Measurements from ENCODE around the gene BACH2. TPM values are rescaled to one million over a fixed set of nuclear protein-coding genes. Genes with fewer than 3 reads are reported as not detected.

BACH2 gene
- total and polyA plus RNA-seq, 2 experiments from 2014 or later, result 1.6 to 5.7 TPM

GRCh38 chr6:90053614-90054013 lies 243.0 kb downstream of the BACH2 start (continued):
- TF ChIP-seq ZNF331 (CRISPR knock-in tag; IDR thresholded peaks at IDR 0.05; ENCODE audit: low read depth), result no peak
- no peak for TF ChIP-seq POLR2AphosphoS5 (IDR thresholded peaks at IDR 0.05; ENCODE audit: low read depth)
- no peak for TF ChIP-seq CTCF (conservative IDR thresholded peaks at IDR 0.05; ENCODE audit: low read depth in 2 of 2)
- no peak for TF ChIP-seq STAT1 (IDR thresholded peaks at IDR 0.05; ENCODE audit: unreplicated experiment)
- TF ChIP-seq NANOG (IDR thresholded peaks at IDR 0.05; ENCODE audit: borderline replicate concordance), result no peak

GRCh38 chr6:90049295-90049694 lies 247.3 kb downstream of the BACH2 start:
- H3K36me3 Mint-ChIP-seq (ENCODE audit: low read depth), result peaks cover 14% of the 10 kb centered on the region
- Histone ChIP-seq H3K9me2 (ENCODE audit: insufficient read depth) (no peaks in the 10 kb centered on the region), H3K4me1 (ENCODE audit: insufficient read depth) (peaks cover 8% of the 10 kb centered on the region), H3F3A (replicated peaks; ENCODE audit: low read depth) (no peaks in the 10 kb centered on the region), H3K27ac (ENCODE audit: low read depth) (no peak overlapping the region), H3K4me2 (no peak overlapping the region), H3K27me3 (ENCODE audit: insufficient read depth) (no peaks in the 10 kb centered on the region), H3K4me3 (no peak overlapping the region), H3K36me3 (ENCODE audit: insufficient read depth) (no peaks in the 10 kb centered on the region), H2AFZ (no peak overlapping the region), H3K79me2 (replicated peaks; ENCODE audit: insufficient read depth) (no peaks in the 10 kb centered on the region), H4K20me1 (replicated peaks; ENCODE audit: insufficient read depth) (no peaks in the 10 kb centered on the region)
- ATAC-seq (no peak), DNase-seq (ENCODE audit: low spot score) (no peak)
- TF ChIP-seq EZH2phosphoT487 (IDR thresholded peaks at IDR 0.05; ENCODE audit: unreplicated experiment), result no peak
- TF ChIP-seq JUNB (IDR thresholded peaks at IDR 0.05; ENCODE audit: unreplicated experiment), result no peak
- no peak for TF ChIP-seq STAT1 (IDR thresholded peaks at IDR 0.05; ENCODE audit: unreplicated experiment)
- no peak for TF ChIP-seq CTCF (conservative IDR thresholded peaks at IDR 0.05; ENCODE audit: low read depth in 2 of 2)
- no peak for TF ChIP-seq ZNF114 (CRISPR knock-in tag; IDR thresholded peaks at IDR 0.05)
- TF ChIP-seq ZNF331 (CRISPR knock-in tag; IDR thresholded peaks at IDR 0.05; ENCODE audit: low read depth), result no peak
- TF ChIP-seq CREB1 (CRISPR knock-in tag; IDR thresholded peaks at IDR 0.05; ENCODE audit: low read depth), result no peak
- no peak for TF ChIP-seq EZH2 (IDR thresholded peaks at IDR 0.05; ENCODE audit: low read depth, unreplicated experiment)
- H3K4me1 Mint-ChIP-seq, result peaks cover 3% of the 10 kb centered on the region; the same call in 1 of the 3 replicates
- no peaks in the 10 kb centered on the region for H3K27me3 Mint-ChIP-seq (ENCODE audit: insufficient read depth, low read depth, poor library complexity)
- no peak overlapping the region for H3K27ac Mint-ChIP-seq
- H3K9me3 Mint-ChIP-seq, result peaks cover 25% of the 10 kb centered on the region
- no peak overlapping the region for H3K4me3 Mint-ChIP-seq

Data from GM23338 (cell line).